Stimulated activated CD4-positive, alpha-beta T cell treated with anti-CD3 and anti-CD28 coated beads, TNF-alpha, amount 100 ng/mL, for 24 hours (primary cell): Measurements from ENCODE around the gene TTC34.

Source experiments
- DNase-seq, 3 experiments: peaks; one replicate each; pipeline ENCODE4 v3.0.0-alpha.2; 2020; ENCODE audit warnings: low read depth in 3 of 3

The TTC34 gene

GRCh38 chr1:2812939-2813653, 11.6 kb upstream of the TTC34 start:
- no peak for DNase-seq

GRCh38 chr1:2812136-2812535, 10.6 kb upstream of the TTC34 start:
- DNase-seq = no peak

- no peak for DNase-seq
Measured at GRCh38 chr1:2811533-2811918, 10.0 kb upstream of the TTC34 start.

GRCh38 chr1:2810899-2811532, 9.5 kb upstream of the TTC34 start:
- DNase-seq = no peak

- DNase-seq = no peak
Measured at GRCh38 chr1:2810281-2810680, 8.8 kb upstream of the TTC34 start.

- DNase-seq = no peak
Measured at GRCh38 chr1:2809656-2810055, 8.2 kb upstream of the TTC34 start.

GRCh38 chr1:2808831-2809605, 7.5 kb upstream of the TTC34 start:
- DNase-seq = no peak

- no peak for DNase-seq
Measured at GRCh38 chr1:2808386-2808705, 6.9 kb upstream of the TTC34 start.

- no peak for DNase-seq
Measured at GRCh38 chr1:2807678-2808385, 6.3 kb upstream of the TTC34 start.

GRCh38 chr1:2807036-2807435, 5.5 kb upstream of the TTC34 start:
- no peak for DNase-seq

GRCh38 chr1:2806591-2806990, 5.1 kb upstream of the TTC34 start:
- no peak for DNase-seq

- DNase-seq = no peak
Measured at GRCh38 chr1:2805801-2806430, 4.4 kb upstream of the TTC34 start.

- no peak for DNase-seq
Measured at GRCh38 chr1:2804628-2805351, 3.3 kb upstream of the TTC34 start.

GRCh38 chr1:2803931-2804627, 2.6 kb upstream of the TTC34 start:
- no peak for DNase-seq

GRCh38 chr1:2803086-2803930, 1.8 kb upstream of the TTC34 start:
- no peak for DNase-seq

GRCh38 chr1:2802421-2802961, 998 bp upstream of the TTC34 start:
- no peak for DNase-seq

- no peak for DNase-seq
Measured at GRCh38 chr1:2801046-2801445, 447 bp downstream of the TTC34 start.

GRCh38 chr1:2800664-2801045, 838 bp downstream of the TTC34 start:
- DNase-seq = no peak
